ENCODE results near the gene MATN3. TPM values are rescaled to one million over a fixed set of nuclear protein-coding genes. Genes with fewer than 3 reads are reported as not detected.

Gene MATN3
- total RNA-seq, 4 donors from 2014 or later: 0.34 to 0.76 (median 0.60) TPM

DNA sequence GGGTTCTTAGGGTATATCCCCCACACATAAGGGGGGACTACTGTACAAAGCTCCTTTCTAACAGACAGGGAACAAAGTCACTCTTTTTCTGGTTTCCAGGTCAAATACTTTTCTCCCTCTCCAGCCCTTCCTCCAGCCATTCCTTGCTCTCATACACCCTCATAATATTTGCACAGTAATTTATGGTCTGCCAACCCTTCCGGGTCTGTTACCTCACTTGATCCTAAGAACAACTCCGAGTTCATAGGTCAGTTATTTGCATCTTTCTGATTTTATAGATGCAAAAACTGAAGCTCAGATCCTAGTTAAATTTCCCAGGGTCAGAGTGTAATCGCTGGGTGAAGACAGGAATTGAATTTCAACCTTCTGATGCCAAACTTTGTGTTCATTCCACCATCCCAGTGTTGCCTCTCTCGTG lies 14.8 kb upstream of the MATN3 start:
- Histone ChIP-seq H3K27me3 (no peaks in the 10 kb centered on the region), H3K9me3 (no peaks in the 10 kb centered on the region), H3K27ac (no peak overlapping the region), H3K36me3 (peaks cover 45% of the 10 kb centered on the region), H3K4me3 (no peak overlapping the region), H3K4me1 (no peaks in the 10 kb centered on the region)
- no peak for DNase-seq (ENCODE audit: low spot score in 2 of 2)
- TF ChIP-seq, protein P1, sequence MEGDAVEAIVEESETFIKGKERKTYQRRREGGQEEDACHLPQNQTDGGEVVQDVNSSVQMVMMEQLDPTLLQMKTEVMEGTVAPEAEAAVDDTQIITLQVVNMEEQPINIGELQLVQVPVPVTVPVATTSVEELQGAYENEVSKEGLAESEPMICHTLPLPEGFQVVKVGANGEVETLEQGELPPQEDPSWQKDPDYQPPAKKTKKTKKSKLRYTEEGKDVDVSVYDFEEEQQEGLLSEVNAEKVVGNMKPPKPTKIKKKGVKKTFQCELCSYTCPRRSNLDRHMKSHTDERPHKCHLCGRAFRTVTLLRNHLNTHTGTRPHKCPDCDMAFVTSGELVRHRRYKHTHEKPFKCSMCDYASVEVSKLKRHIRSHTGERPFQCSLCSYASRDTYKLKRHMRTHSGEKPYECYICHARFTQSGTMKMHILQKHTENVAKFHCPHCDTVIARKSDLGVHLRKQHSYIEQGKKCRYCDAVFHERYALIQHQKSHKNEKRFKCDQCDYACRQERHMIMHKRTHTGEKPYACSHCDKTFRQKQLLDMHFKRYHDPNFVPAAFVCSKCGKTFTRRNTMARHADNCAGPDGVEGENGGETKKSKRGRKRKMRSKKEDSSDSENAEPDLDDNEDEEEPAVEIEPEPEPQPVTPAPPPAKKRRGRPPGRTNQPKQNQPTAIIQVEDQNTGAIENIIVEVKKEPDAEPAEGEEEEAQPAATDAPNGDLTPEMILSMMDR (IDR thresholded peaks at IDR 0.05): no peak
- TF ChIP-seq POLR2A (IDR thresholded peaks at IDR 0.05): no peak
- TF ChIP-seq EP300 (IDR thresholded peaks at IDR 0.05): no peak
- TF ChIP-seq POLR2AphosphoS5 (IDR thresholded peaks at IDR 0.05): no peak
- WGBS: 64% methylated on average over 4 of the region's 4 CpGs

DNA sequence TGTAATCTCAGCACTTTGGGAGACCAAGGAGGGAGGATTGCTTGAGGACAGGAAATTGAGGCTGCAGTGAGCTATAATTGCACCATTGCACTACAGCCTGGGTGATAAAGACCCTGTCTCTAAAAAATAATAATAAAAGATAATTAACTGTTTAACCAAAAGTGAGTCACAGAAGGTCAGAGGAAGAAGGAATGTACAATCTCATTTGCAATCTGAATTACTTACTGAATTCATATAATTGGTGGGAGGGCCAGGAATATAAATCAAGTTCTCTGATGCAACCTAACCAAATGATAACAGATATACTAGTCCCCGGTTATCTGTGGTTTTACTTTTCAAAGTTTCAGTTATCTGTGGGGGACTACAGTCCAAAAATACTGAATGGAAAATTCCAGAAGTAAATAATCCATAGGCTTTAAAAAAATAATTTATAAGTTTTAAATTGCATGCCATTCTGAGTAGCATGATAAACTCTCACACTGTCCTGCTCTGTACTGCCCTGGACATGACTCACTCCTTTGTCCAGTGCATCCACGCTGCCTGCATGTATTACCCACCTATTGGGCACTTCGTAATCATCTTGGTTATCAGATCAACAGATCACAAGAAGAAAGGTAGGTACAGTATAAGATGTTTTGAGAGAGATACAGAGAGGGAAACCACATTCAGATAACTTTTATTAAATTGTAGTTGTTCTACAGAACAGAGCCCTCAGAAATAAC lies 12.8 kb upstream of the MATN3 start:
- WGBS: 83% methylated on average over 3 of the region's 3 CpGs
- peaks cover 26% of the 10 kb centered on the region for H3K36me3 ChIP-seq
- no peaks in the 10 kb centered on the region for H3K4me1 ChIP-seq
- H3K27me3 ChIP-seq: no peaks in the 10 kb centered on the region
- no peak for TF ChIP-seq POLR2AphosphoS5 (IDR thresholded peaks at IDR 0.05)
- H3K27ac ChIP-seq: no peak overlapping the region
- no peak overlapping the region for H3K4me3 ChIP-seq
- DNase-seq (ENCODE audit: low spot score in 2 of 2): no peak
- no peaks in the 10 kb centered on the region for H3K9me3 ChIP-seq

DNA sequence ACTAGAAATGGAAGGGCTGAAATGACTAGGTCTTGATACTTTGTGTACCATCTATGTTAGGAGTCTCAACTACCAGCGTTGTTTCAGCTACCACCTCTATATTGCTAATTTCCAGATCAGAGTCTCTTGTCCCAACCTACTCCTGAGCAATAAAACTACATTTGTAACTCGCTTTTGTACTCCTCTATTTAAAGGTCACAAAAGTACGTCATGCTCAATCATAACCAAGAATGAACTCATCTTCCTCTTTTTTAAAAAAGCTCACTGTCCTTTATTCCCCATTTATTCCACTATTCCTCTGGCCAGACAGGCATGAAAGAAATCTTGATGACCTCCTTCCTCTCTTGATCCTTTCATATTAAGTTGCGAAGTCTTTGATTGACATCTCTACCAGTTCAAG lies 11.2 kb upstream of the MATN3 start:
- Histone ChIP-seq H3K4me3 (no peak overlapping the region), H3K4me1 (no peaks in the 10 kb centered on the region), H3K9me3 (no peaks in the 10 kb centered on the region), H3K27ac (no peak overlapping the region), H3K27me3 (no peaks in the 10 kb centered on the region), H3K36me3 (peaks cover 11% of the 10 kb centered on the region)
- WGBS: 87% methylated on average over 4 of the region's 4 CpGs
- no peak for TF ChIP-seq POLR2A (IDR thresholded peaks at IDR 0.05)
- no peak for TF ChIP-seq POLR2AphosphoS5 (IDR thresholded peaks at IDR 0.05)
- TF ChIP-seq, protein P1 (IDR thresholded peaks at IDR 0.05): no peak
- TF ChIP-seq EP300 (IDR thresholded peaks at IDR 0.05): no peak
- no peak for DNase-seq (ENCODE audit: low spot score in 2 of 2)

DNA sequence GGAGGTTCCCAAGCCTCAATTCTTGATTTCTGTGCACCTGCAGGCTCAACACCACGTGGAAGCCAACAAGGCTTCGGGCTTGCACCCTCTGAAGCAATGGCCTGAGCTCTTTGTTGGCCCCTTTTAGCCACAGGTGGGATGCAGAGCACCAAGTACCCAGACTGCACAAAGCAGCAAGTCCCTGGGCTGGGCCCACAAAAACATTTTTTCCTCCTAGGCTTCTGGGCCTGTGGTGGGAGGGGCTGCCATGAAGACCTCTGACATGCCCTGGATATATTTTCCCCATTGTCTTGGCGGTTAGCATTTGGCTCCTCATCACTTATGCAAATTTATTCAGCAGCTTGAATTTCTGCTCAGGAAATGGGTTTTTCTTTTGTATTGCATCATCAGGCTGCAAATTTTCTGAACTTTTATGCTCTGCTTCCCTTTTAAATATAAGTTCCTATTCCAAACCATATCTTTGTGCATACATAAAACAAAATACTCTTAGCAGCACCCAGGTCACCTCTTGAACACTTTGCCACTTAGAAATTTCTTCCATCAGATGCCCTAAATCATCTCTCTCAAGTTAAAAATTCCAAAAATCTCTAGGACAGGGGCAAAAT lies 9.0 kb upstream of the MATN3 start:
- WGBS: 96% methylated on average over 3 of the region's 3 CpGs
- H3K4me3 ChIP-seq: no peak overlapping the region
- H3K27me3 ChIP-seq: no peaks in the 10 kb centered on the region
- no peak overlapping the region for H3K27ac ChIP-seq
- H3K36me3 ChIP-seq: no peaks in the 10 kb centered on the region
- no peak for TF ChIP-seq POLR2A (IDR thresholded peaks at IDR 0.05)
- no peak for TF ChIP-seq EP300 (IDR thresholded peaks at IDR 0.05)
- TF ChIP-seq, protein P1 (IDR thresholded peaks at IDR 0.05): no peak
- TF ChIP-seq POLR2AphosphoS5 (IDR thresholded peaks at IDR 0.05): no peak
- no peak for DNase-seq (ENCODE audit: low spot score in 2 of 2)
- no peaks in the 10 kb centered on the region for H3K4me1 ChIP-seq
- H3K9me3 ChIP-seq: no peaks in the 10 kb centered on the region

DNA sequence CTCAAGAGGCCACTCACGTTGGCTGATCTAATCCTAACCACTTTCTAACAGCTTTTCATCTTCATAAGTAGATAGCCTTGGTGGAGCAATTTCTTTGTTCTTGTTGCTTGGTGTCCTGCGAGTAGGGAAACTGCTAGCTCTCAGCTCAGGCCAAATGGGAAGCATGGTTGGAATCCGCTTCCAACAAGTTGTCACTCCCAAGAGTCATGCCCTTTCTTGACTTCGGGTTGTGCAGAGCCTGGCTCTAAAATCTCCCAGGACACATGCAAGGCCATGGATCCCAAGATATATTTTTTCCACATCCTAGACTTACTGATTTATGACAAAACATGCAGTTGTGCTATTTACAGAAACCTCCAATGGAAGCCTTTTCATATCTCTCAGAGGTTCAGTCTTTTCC lies 7.3 kb upstream of the MATN3 start:
- Histone ChIP-seq H3K9me3 (no peaks in the 10 kb centered on the region), H3K36me3 (no peaks in the 10 kb centered on the region), H3K27me3 (no peaks in the 10 kb centered on the region), H3K4me3 (no peak overlapping the region), H3K4me1 (no peaks in the 10 kb centered on the region), H3K27ac (no peak overlapping the region)
- TF ChIP-seq EP300 (IDR thresholded peaks at IDR 0.05) (no peak), POLR2A (IDR thresholded peaks at IDR 0.05) (no peak)
- WGBS: 96% methylated on average over 4 of the region's 4 CpGs
- DNase-seq (ENCODE audit: low spot score in 2 of 2): no peak

DNA sequence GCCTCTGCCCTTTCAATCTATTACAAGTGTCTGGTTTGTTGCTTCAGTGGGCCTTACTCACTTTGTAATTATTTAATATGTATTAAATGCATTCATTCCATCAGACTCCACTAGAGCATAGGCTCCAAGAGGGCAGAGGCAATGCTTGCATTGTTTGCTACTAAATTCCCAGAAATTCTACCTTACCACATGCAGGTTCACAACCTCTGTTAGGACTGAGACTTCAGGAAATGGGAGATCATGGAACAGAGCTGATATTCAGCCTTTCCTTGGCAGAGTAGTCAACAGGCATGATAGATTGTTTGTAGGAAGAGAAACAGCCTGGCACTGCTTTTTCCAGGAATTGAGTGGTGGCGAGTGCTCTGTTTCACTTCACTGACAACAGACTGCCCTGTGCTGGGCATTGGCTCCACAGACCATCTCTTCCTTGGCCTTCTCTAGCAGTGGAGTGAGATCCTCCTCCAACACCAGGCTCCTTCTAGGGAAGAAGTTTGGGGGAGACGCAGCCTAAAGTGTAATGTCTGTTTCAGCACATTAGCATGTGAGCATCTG lies 6.2 kb upstream of the MATN3 start:
- Histone ChIP-seq H3K4me1 (no peaks in the 10 kb centered on the region), H3K9me3 (no peaks in the 10 kb centered on the region), H3K27ac (no peak overlapping the region), H3K4me3 (no peak overlapping the region), H3K36me3 (no peaks in the 10 kb centered on the region), H3K27me3 (no peaks in the 10 kb centered on the region)
- no peak for TF ChIP-seq POLR2AphosphoS5 (IDR thresholded peaks at IDR 0.05)
- TF ChIP-seq POLR2A (IDR thresholded peaks at IDR 0.05): no peak
- no peak for TF ChIP-seq EP300 (IDR thresholded peaks at IDR 0.05)
- TF ChIP-seq, protein P1 (IDR thresholded peaks at IDR 0.05): no peak
- no peak for DNase-seq (ENCODE audit: low spot score in 2 of 2)
- 98% methylated on average over 2 of the region's 2 CpGs for whole genome bisulfite sequencing
